Hepatocyte (in vitro differentiated cells): ENCODE data around the gene TECPR1. TPM values are rescaled to one million over a fixed set of nuclear protein-coding genes. Genes with fewer than 3 reads are reported as not detected.

Experiments used
- DNase-seq: peaks from one replicate; pipeline ENCODE4 v3.0.0-alpha.2; 2016; ENCODE audit warnings: low spot score
- H2AFZ ChIP-seq: fragments of 200-600 bp; sonication (generic); 2 replicates; pipeline ENCODE4 v1.6.0; 2016; ENCODE audit warnings: antibody characterized with exemption, mild to moderate bottlenecking
- H3K27ac ChIP-seq: fragments of 200-600 bp; sonication (generic); 2 replicates; pipeline ENCODE4 v1.5.1; 2016; ENCODE audit warnings: mild to moderate bottlenecking
- H3K27me3 ChIP-seq: fragments of 200-600 bp; sonication (generic); 2 replicates; pipeline ENCODE4 v1.6.1; 2016
- H3K36me3 ChIP-seq: fragments of 200-600 bp; sonication (generic); replicated peaks from 2 replicates; pipeline ENCODE4 v1.5.1; 2016; ENCODE audit warnings: low read depth; ENCODE audit not compliant: insufficient read depth
- H3K4me1 ChIP-seq: fragments of 200-600 bp; sonication (generic); 2 replicates; pipeline ENCODE4 v1.5.1; 2016; ENCODE audit warnings: mild to moderate bottlenecking, moderate library complexity; ENCODE audit not compliant: insufficient read depth
- H3K4me2 ChIP-seq: fragments of 200-600 bp; sonication (generic); 2 replicates; pipeline ENCODE4 v1.6.0; 2016
- H3K4me3 ChIP-seq: fragments of 200-600 bp; sonication (generic); 2 replicates; pipeline ENCODE4 v1.5.1; 2016; ENCODE audit warnings: mild to moderate bottlenecking
- H3K79me2 ChIP-seq: fragments of 200-600 bp; sonication (generic); 2 replicates; pipeline ENCODE4 v1.6.0; 2017; ENCODE audit warnings: mild to moderate bottlenecking
- H3K9me2 ChIP-seq: fragments of 200-600 bp; sonication (generic); replicated peaks from 2 replicates; pipeline ENCODE4 v1.6.0; 2017; ENCODE audit warnings: mild to moderate bottlenecking; ENCODE audit not compliant: insufficient read depth
- H3K9me3 ChIP-seq: fragments of 200-600 bp; sonication (generic); 2 replicates; pipeline ENCODE4 v1.5.1; 2016; ENCODE audit warnings: low read depth, mild to moderate bottlenecking
- H4K20me1 ChIP-seq: fragments of 200-600 bp; sonication (generic); 2 replicates; pipeline ENCODE4 v1.6.0; 2016; ENCODE audit warnings: mild to moderate bottlenecking; ENCODE audit not compliant: insufficient read depth, poor library complexity, severe bottlenecking
- CTCF ChIP-seq: fragments of 200-600 bp; sonication (generic); IDR thresholded peaks from 2 replicates; pipeline ENCODE4 v1.5.1; 2016; ENCODE audit warnings: antibody characterized with exemption, mild to moderate bottlenecking; ENCODE audit not compliant: poor library complexity
- EZH2 ChIP-seq: fragments of 200-600 bp; sonication (generic); IDR thresholded peaks from 2 replicates; pipeline ENCODE4 v1.6.1; 2016; ENCODE audit warnings: antibody characterized with exemption, mild to moderate bottlenecking, borderline replicate concordance
- EZH2phosphoT487 ChIP-seq: fragments of 200-600 bp; sonication (generic); IDR thresholded peaks from one replicate; pipeline ENCODE4 v1.6.1; 2018; ENCODE audit warnings: antibody characterized with exemption, mild to moderate bottlenecking, low read depth, moderate library complexity; ENCODE audit not compliant: unreplicated experiment, severe bottlenecking
- WGBS: methylation state at CpG from one replicate; pipeline ENCODE4 v1.1.6; 2016; ENCODE audit warnings: low lambda C conversion rate; ENCODE audit errors: missing lambda C conversion rate; 5-methylcytosine and 5-hydroxymethylcytosine counted together
- polyA plus RNA-seq: library from polyadenylated mRNA; unstranded; fragments of >200 nt; fragmentation: Nextera tagmentation; extraction: Ambion mirVana; gene quantifications from 2 replicates; pipeline ENCODE4 v1.2.1, GENCODE V29; 2016
- total RNA-seq: library from RNA; depleted of rRNA; stranded (reverse); fragments of >200 nt; gene quantifications from 2 replicates; pipeline ENCODE4 v1.2.3, GENCODE V29; 2014

Gene TECPR1
- total and polyA plus RNA-seq, 2 experiments from 2014 or later, result 9.8 to 10.7 TPM

- DNase-seq, result no peak
- Histone ChIP-seq H3K27ac (no peak overlapping the region), H3K36me3 (no peaks in the 10 kb centered on the region), H3K79me2 (peaks cover 14% of the 10 kb centered on the region), H3K4me1 (no peaks in the 10 kb centered on the region), H3K27me3 (no peaks in the 10 kb centered on the region), H3K4me3 (no peak overlapping the region), H4K20me1 (no peaks in the 10 kb centered on the region), H2AFZ (no peak overlapping the region), H3K4me2 (no peak overlapping the region), H3K9me2 (no peaks in the 10 kb centered on the region), H3K9me3 (no peaks in the 10 kb centered on the region)
- no peak for TF ChIP-seq CTCF
- TF ChIP-seq EZH2phosphoT487, result no peak
- TF ChIP-seq EZH2, result no peak
- 88% methylated on average over 16 of the region's 16 CpGs for WGBS
Observed at GRCh38 chr7:98196706-98197605, 55.1 kb downstream of the TECPR1 start.

GRCh38 chr7:98194672-98195457, 57.2 kb downstream of the TECPR1 start:
- 94% methylated on average over 8 of the region's 8 CpGs for WGBS
- Histone ChIP-seq H3K4me3 (no peak overlapping the region), H3K9me2 (no peaks in the 10 kb centered on the region), H3K79me2 (peaks cover 12% of the 10 kb centered on the region), H3K4me1 (no peaks in the 10 kb centered on the region), H4K20me1 (no peaks in the 10 kb centered on the region), H2AFZ (no peak overlapping the region), H3K27me3 (no peaks in the 10 kb centered on the region), H3K9me3 (no peaks in the 10 kb centered on the region), H3K27ac (no peak overlapping the region), H3K36me3 (no peaks in the 10 kb centered on the region), H3K4me2 (no peak overlapping the region)
- DNase-seq, result no peak
- no peak for TF ChIP-seq EZH2phosphoT487
- no peak for TF ChIP-seq CTCF
- TF ChIP-seq EZH2, result no peak

GRCh38 chr7:98194186-98194585, 57.8 kb downstream of the TECPR1 start:
- Histone ChIP-seq H3K27ac (no peak overlapping the region), H3K9me3 (no peaks in the 10 kb centered on the region), H3K27me3 (no peaks in the 10 kb centered on the region), H3K36me3 (no peaks in the 10 kb centered on the region), H3K4me3 (no peak overlapping the region), H3K9me2 (no peaks in the 10 kb centered on the region), H3K4me1 (no peaks in the 10 kb centered on the region), H3K4me2 (no peak overlapping the region), H4K20me1 (no peaks in the 10 kb centered on the region), H3K79me2 (peaks cover 6% of the 10 kb centered on the region), H2AFZ (no peak overlapping the region)
- no peak for TF ChIP-seq CTCF
- TF ChIP-seq EZH2phosphoT487, result no peak
- TF ChIP-seq EZH2, result no peak
- 97% methylated on average over 28 of the region's 28 CpGs for WGBS
- no peak for DNase-seq
